ENCODE data around the gene DRD5.
"Not testable (repeated sequence)": the region's sequence is repeated elsewhere in the genome, so short reads cannot be mapped to it uniquely, and the experiment has no call there.

The DRD5 gene

DNA sequence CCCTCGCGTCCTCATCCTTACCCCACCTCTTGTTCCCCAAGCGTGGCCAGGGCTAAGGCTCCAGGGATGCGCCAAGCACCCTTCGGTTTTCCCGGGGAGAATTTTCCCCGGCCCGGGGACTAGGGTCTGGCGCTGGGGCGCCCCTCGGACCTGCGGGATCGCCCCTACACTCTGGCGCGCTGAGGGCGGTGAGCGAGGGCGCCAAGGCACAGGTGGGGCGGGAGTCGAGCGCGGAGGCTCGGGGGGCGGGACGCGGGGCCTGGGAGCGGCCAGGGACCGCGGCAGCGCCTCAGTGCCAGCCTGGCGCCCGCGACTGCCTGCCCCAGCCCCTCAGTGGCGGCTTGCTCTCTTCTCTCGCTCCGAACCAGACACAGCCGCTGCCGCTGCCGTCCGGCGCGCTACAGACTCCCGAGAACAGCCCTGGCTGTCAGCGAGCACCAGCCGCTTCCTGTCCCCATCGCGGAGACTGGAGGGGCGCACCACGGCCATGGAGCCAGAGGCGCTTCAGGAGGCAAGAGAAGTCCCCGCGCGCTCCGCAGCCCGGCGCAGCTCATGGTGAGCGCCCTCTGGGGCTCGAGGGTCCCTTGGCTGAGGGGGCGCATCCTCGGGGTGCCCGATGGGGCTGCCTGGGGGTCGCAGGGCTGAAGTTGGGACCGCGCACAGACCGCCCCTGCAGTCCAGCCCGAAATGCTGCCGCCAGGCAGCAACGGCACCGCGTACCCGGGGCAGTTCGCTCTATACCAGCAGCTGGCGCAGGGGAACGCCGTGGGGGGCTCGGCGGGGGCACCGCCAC lies at the start of gene DRD5:
Gene DRD5, plus strand, starts transcription at position 292 of the 793 bp plus-strand sequence. Its CDS starts 396 bp downstream, at position 688.
- no peak for DNase-seq

DNA sequence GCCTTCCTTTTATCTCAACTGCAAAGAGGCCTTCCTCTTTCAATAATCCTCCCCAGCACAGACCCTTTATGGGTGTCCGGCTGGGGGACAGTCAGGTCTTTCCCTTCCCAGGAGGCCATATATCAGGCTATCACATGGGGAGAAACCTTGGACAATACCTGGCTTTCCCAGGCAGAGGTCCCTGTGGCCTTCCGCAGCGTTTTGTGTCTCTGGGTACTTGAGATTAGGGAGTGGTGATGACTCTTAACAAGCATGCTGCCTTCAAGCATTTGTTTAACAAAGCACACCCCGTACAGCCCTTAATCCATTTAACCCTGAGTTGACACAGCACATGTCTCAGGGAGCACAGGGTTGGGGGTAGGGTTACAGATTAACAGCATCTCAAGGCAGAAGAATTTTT lies 49.2 kb upstream of the DRD5 start:
- DNase-seq: not testable (repeated sequence)

DNA sequence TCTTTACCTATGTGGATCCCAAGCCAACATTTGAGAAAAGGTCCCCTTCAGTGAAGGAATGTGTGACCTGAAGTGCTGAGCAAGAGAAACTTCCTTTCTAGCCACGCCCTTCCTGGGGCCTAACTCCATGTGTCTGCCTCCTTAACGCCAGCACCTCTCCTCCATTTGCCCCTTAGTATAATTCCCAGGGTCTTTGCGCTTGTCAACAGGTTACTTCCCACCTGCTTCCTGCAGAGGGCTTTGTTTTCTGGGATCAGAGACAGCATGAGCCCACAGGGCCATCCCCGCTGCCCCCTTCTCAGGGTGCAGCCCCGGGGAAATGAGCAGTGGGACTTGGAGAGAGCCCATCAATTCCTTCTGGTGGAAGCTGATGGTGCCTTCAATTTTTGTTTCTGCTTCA lies 45.9 kb upstream of the DRD5 start:
- DNase-seq: no peak

DNA sequence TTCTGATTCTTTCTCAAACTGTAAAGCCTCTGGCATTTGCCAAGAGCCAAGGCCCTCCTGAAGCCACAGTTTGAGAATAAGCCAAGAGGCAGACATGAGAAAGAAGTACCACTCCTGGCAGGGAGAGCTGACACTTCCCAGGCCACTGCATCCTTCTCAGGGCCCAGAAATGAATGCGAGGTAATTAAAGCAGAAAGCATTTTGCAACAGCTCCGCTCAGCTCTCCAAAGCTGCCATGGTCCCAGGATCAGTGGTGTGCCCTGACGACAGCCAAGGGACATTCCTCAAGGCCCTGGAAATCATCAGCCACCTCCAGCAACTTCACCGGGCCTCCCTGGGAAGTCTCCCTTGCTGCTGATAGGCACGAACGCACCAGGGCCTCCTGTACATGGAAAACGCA lies 44.2 kb upstream of the DRD5 start:
- not testable (repeated sequence) for DNase-seq

DNA sequence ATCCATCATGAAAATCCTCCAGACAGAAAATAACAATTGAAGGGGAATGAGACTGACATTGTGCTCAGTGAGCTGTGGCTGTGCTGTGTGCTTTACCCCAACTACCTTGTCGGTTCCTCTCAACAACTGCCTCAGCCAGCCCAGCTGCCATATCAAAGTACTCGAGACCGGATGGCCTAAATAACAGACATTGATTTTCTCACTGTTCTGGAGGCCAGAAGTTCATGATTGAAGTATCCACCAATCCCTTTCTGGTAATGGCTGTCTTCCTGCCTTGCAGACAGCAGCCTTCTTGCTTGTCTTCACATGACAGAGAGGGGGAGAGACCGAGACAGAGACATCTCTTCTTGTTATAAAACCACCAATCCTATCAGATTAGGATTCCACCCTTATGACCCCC lies 37.6 kb upstream of the DRD5 start:
- not testable (repeated sequence) for DNase-seq

DNA sequence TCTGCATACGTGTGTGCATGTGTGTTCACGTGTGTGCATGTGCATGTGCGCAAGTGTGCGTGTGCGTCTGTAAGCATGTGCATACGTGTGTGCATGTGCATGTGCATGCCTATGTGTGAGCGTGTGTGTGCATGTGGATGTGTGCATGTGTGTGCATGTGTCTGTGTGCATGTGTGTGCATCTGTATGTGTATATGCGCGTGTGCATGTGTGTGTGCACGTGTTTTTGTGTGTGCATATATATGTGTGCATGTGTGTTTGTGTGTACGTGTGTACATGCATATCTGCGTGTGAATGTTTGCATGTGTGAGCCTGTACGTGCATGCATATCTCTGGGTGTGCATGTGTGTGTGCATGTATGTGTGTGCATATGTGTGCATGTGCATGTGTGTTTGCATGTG lies 35.7 kb upstream of the DRD5 start:
- no peak for DNase-seq

DNA sequence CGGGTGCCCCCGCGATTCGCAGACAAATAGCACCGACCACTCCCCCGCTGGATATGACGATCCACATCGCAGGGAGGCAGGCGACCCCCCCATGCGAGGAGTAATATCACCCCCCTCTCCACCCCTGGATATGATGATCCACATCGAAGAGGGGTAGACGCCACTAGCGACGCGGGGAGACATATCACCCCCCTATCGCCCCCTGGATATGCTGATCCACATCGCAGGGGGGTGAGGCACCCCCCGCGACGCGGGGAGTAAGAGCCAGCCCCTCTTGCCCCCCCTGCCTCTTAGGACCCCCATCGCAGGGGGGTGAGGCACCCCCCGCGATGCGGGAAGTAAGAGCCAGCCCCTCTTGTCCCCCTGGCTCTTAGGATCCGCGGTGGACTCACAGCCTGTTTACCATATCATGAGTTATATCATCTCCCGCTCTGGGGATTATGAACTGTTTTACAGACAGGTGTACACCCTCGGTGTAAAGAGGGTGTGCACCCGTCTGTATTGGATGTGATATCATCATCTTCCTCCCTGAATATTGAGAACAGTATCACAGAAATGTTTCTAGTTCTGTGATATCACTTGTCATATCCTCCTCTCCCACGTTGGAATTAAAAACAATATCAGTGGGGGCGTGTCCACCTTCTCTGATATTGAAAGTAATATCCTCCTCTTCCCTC lies 22.7 kb upstream of the DRD5 start:
- no peak for DNase-seq

DNA sequence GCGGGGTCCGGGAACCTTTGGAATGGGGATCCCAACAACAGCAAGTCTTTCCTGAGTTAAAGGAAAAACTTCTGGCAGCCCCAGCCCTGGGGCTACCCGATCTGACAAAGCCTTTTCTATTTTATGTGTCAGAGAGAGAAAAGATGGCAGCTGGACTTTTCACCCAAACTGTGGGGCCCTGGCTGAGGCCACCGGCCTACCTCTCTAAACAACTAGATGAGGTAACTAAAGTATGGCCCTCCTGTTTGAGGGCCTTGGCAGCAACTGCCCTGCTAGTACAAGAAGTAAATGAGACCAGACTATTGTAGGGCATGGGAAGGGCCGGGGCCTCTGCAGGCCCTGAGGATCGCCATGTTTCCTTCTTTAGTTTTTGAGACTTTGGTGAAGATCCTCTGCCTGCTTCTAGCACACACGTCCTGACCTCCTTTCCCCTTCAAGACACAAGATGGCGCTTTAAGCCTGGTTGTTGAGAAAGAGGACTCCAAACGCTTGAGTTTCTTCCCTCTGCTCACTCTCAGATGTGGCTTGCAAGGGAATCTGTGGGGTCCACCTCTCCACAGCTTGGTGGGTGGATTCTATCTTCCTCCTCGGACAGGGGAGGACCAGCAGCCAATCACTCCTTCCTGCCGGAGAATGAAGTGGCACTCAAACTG lies 18.5 kb upstream of the DRD5 start:
- DNase-seq: no peak

DNA sequence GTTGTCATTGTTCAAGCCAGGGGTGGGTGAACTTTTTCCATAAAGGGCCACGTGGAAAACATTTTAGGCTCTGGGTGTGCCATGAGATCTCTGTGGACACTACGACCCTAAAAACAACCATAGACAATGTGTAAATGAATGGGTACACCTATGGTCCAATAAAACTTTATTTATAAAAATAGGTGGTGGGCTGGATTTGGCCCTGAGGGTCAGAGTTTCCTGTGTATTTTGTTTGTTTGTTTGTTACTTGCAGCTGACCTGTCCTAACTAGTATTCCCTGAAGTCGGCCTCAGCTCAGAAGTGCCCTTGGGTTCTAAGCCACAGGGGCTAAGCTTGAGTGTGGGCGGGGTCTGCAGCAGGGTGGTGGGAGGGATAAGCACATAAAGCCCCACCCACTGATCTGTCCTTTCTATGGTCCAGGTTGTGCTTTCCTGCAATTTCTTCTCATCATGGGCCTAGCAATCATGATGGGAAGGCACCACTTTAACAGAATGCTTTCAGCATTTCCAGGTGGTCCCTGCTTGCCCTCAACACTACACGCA lies 17.2 kb upstream of the DRD5 start:
- no peak for DNase-seq

DNA sequence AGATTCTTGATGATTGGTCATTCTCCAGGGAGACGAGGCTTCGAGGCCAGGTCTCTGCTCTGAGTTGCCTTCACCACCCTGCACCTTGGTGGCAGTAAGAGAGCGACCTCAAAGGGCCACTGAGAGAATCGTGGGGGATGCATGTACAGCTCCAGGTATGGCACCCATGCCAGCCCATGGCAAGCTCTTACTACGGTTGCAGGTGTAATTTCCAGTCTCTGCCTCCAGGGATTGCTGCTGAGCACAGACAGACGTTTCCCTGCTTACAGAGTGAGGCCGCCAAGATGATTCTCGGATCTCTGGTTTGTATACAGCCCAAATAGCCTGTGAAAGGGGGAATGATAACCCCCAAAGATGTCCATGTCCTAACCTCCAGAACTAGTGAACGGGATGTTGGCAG lies 16.3 kb upstream of the DRD5 start:
- DNase-seq: no peak

DNA sequence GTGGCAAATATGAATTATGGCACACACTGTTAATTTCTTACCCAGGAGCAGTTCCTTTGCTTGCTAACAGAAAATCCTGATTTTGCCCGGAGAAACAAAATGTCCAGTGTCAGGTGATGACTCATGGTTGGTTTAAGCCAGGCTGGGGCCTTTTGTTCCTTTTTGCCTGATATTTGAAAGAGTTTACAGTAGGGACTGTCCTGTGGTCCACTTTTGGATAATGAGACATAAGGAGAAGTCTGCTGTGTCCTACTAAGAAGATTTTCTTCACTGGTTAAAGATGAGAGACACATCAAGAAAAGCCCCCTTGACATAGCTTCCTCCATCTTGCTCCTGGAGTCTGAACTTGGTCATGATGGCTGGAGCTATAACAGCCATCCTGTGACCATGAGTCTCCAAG lies 12.1 kb upstream of the DRD5 start:
- DNase-seq: no peak

DNA sequence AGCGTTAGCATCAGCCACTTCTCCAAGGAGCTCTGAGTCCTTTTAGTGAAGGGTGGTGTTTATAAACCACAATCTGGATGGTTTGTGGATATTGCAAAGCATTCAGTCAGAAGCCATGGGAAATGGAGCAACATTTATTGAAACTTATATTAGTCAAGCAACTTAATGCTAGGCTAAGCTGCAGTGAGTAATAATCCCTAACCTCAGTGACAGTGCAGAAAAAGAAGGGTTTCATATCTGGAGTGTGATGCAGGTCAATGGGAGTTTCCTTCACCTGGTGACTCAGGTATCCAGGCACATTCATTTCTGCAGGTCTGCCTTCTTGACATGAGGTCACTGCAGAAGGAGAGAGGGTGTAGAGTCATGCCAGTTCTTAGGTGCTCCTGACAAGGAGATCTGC lies 10.4 kb upstream of the DRD5 start:
- no peak for DNase-seq

DNA sequence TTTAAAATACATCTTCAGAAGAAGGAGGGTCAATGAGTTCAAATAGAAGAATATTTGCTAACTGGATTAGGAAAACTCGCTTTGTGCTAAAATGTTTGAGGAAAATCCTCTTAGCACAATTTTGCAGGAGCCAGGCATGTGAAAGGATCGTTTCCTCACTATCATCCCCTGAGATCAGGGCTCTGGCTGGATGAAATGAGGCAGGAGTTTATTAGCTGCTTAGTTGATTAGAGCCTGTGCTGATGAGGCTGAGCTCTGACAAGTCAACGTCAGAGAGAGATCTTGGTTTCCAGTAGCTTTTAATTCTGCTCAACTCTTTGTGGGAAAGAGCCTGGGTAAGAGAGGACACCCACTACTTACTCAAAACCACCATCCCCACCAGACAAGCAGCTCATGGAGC lies 8.0 kb upstream of the DRD5 start:
- no peak for DNase-seq

DNA sequence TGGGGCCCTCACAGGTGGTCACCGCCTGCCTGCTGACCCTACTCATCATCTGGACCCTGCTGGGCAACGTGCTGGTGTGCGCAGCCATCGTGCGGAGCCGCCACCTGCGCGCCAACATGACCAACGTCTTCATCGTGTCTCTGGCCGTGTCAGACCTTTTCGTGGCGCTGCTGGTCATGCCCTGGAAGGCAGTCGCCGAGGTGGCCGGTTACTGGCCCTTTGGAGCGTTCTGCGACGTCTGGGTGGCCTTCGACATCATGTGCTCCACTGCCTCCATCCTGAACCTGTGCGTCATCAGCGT lies 652 bp downstream of the DRD5 start:
- no peak for DNase-seq

DNA sequence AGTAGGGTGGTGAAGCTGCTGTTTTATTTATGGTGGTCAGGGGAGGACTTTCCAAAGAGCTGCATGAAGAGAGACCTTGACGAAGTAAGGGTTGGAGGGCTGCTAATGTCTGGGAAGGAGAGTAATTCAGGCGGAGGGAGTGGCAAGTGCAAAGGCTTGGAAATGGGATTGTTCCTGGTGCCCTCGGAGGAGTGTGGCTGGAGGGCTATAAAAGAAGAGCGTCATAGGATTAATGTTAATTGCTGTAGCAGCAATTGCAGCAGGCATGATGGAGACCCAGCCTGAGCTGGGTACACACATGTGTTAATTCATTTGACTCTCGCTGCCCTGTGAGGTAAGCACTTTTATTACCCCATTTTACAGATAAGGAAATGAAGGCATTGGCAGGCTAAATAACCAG lies 4.5 kb downstream of the DRD5 start:
- DNase-seq: not testable (repeated sequence)

DNA sequence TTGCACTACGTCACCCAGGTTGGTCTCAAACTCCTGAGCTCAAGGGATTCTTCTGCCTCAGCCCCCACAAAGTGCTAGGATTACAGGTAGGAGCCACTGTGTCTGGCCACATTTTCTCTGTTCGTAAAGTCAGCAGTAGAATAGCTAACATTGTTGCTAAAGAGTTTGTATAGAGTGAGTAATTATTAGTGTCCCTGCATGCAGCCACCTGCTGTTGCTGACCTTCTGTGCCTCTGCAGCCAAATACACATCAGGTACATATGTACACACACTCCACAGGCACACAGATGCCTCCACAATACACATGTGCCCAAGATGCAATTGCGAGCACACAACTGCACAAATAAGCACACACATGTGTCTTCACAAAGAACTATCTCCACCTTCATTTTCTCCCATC lies 10.9 kb downstream of the DRD5 start:
- no peak for DNase-seq

DNA sequence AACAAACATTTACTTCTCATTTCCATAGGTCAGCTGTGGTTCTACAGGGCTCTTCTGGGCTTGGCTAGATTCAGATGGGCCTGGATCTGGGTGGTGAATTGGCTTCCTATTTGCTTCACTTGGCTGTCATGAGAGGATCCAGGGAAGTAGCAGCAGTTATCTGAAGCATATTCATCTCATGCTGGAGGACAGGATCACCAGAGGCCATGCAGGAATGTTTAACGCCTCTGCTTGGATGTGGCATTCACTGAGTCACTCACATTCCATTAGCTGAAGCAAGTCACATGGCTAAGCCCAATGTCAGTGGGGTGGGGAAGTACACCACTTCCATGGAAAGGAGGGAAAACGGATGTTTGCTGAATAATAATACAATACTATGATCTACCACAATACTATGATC lies 15.2 kb downstream of the DRD5 start:
- DNase-seq: not testable (repeated sequence)

DNA sequence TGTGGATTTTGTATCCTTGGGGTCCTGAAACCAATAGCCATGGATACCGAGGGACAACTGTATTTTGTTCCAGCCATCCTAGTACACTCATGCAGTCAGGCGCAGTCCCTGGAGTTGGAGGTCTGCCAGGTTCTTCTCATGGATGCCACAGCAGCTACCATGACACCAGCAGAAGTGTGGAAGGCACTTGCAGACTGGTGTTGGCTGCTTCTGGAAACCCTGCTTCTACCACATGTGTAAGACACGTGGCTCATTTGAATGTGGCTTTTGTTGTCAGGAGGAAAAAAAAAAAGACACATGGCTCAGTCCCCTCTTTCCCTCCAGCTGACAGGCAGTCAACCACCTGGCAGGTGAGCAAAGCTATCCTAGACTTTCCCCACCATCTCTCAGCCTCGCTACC lies 19.4 kb downstream of the DRD5 start:
- DNase-seq: no peak

DNA sequence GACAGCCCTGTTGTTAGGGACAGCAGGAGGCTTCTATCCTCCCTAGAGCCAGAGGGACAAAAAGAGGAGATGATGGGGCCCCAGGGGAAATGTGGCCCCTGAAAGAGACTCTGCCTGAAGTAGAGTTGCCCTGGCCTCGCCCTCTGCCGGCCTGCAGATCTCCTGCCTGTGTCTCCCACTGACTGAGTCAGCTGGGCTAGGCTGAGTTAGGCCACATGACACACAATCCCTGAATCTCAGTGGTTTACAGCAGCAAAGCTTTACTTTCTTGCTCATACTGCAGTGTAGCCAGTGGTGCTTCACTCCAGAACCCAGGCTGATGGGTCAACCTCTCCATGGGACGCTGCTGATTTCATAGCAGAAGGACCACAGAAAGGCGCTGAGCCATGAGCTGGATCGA lies 23.5 kb downstream of the DRD5 start:
- no peak for DNase-seq

DNA sequence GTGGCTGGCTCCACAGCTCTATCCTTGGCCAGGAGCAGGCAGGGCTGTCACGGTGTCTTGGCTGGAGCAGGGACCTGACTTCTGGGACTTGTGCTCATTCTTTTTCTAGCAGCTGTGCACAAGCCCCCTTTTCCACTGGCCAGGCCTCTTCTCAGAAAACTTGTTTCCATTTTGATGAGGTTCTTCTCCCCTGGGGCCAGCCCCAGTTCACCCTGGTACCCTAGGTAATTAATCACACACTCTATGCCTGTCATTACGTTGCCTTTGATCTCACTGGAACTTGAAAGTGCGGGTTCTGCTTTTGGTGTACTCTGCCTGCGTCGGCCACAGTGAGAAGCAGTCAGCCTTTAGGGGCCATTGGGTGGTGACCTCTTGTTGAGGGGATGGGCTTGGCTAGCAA lies 26.6 kb downstream of the DRD5 start:
- DNase-seq: no peak

DNA sequence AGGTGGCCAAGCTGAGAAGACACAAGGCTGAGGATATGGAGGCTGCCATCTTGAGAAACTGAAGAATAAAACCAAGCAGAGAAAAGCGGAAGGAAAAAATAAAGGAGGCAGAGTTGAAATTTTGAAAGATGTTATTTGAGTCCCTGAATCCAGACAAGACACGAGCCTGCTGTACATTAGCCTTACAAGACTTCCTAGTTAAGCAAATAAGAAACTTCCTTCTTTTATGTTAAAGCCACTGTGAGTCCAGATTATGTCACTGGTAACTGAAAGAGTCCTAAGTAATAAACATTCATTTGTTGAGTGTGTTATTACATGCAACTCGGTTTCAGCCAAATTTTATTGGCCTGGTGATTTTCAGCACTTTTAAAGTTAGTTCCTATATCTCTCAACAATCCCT lies 30.4 kb downstream of the DRD5 start:
- no peak for DNase-seq

DNA sequence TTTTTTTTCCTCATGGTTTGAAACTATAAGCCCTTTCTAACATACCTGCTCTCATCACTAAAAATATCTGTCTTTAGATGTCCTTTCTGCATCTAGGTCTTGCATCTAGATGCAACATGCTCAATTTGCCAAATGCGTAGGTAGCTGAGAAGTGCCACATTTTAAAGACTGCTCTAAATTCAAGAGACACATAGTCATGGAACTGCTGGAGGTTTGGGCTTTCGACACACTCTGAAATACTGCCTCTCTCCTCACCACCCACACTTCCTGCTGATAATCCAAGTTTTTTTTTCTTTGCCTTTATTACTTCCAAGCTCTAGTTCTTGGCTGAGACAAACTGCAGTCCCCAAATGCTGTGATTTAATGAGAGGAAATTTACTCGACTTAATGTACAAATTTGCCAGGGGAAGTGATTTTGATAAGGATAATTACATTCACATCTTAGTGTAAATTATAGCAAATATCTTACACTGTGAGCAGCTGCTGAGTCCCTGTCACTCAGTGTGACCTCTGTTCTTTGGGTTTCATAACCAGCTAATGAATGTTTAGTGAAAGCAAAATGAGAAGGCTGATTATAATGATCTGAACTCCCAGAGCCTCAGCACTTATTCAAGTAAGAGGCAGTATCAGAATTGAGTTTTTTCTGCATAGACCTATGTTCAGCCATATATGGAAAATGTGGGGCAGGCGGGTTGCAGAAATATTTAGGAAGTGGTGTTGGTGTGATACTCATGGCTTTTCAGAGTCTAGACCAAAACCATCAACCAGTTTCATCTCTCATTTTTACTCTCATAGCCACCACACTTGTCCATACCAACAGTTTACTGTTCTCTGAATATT lies 31.3 kb downstream of the DRD5 start:
- DNase-seq: no peak

DNA sequence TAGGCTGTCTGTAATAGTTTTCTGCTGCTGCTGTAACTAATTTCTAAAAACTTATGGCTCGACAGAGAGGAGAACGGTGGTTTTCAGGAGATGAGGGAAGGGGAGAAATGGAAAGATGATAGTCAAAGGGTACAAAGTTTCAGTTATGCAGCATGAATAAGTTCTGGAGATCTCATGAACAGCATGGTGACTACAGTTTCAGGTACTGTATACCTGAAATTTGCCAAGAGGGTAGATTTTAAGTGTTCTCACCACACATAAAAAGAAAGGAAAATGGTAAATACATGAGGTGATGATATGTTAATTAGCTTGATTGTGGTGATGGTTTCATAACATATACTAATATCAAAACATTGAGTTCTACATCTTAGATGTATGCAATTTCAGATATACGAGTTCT lies 34.9 kb downstream of the DRD5 start:
- no peak for DNase-seq
